B cell (primary cell): Measurements from ENCODE around the gene PDZD2.

ENCODE experiments used
- CTCF ChIP-seq: fragments of 200-600 bp; IDR thresholded peaks from one replicate; pipeline ENCODE4 v1.8.0; 2022; ENCODE audit warnings: antibody characterized with exemption, mild to moderate bottlenecking
- EZH2 ChIP-seq: IDR thresholded peaks from 2 replicates; pipeline ENCODE4 v1.6.1; 2012; ENCODE audit warnings: borderline replicate concordance, low read depth, mild to moderate bottlenecking, moderate library complexity, low read length; ENCODE audit not compliant: insufficient read depth, poor library complexity, severe bottlenecking

GRCh38 chr5:32089146-32090000 is 450.4 kb downstream of the PDZD2 start:
- TF ChIP-seq EZH2 (no peak), CTCF (no peak)
